ENCODE measurements around the gene EHD4.
A peak's percentile ranks its signal among the peaks of the same experiment; 100 is the strongest.

Gene EHD4

GRCh38 chr15:41994772-41995475 lies 22.6 kb upstream of the EHD4 start:
- DNase-seq (ENCODE audit: low spot score), result no peak

GRCh38 chr15:41994171-41994650 lies 21.9 kb upstream of the EHD4 start:
- DNase-seq (ENCODE audit: low spot score), result no peak

GRCh38 chr15:41993472-41994170 lies 21.3 kb upstream of the EHD4 start:
- peak; percentile 47 for DNase-seq (ENCODE audit: low spot score)

GRCh38 chr15:41992803-41993190 lies 20.4 kb upstream of the EHD4 start:
- DNase-seq (ENCODE audit: low spot score), result no peak

GRCh38 chr15:41992151-41992802 lies 19.9 kb upstream of the EHD4 start:
- DNase-seq (ENCODE audit: low spot score), result no peak

- no peak for DNase-seq (ENCODE audit: low spot score)
Observed at GRCh38 chr15:41990691-41991090, 18.3 kb upstream of the EHD4 start.

- no peak for DNase-seq (ENCODE audit: low spot score)
Observed at GRCh38 chr15:41990243-41990605, 17.9 kb upstream of the EHD4 start.

- peak; percentile 83 for DNase-seq (ENCODE audit: low spot score)
Observed at GRCh38 chr15:41989573-41990242, 17.4 kb upstream of the EHD4 start.

- no peak for DNase-seq (ENCODE audit: low spot score)
Observed at GRCh38 chr15:41988896-41989572, 16.7 kb upstream of the EHD4 start.

- no peak for DNase-seq (ENCODE audit: low spot score)
Observed at GRCh38 chr15:41987925-41988275, 15.5 kb upstream of the EHD4 start.

- DNase-seq (ENCODE audit: low spot score), result no peak
Observed at GRCh38 chr15:41987246-41987924, 15.0 kb upstream of the EHD4 start.

- no peak for DNase-seq (ENCODE audit: low spot score)
Observed at GRCh38 chr15:41985236-41986160, 13.1 kb upstream of the EHD4 start.

- DNase-seq (ENCODE audit: low spot score), result no peak
Observed at GRCh38 chr15:41984622-41985021, 12.3 kb upstream of the EHD4 start.

GRCh38 chr15:41983621-41984571 lies 11.5 kb upstream of the EHD4 start:
- DNase-seq (ENCODE audit: low spot score), result no peak

- no peak for DNase-seq (ENCODE audit: low spot score)
Observed at GRCh38 chr15:41983221-41983620, 10.9 kb upstream of the EHD4 start.

GRCh38 chr15:41982133-41982930 lies 10.0 kb upstream of the EHD4 start:
- DNase-seq (ENCODE audit: low spot score), result no peak

GRCh38 chr15:41981371-41982132 lies 9.2 kb upstream of the EHD4 start:
- DNase-seq (ENCODE audit: low spot score), result no peak
